ENCODE results near the gene BRF1.

The BRF1 gene

GRCh38 chr14:105216490-105217247 lies 84.1 kb downstream of the BRF1 start:
- TF ChIP-seq CTCF (IDR thresholded peaks at IDR 0.05; ENCODE audit: extremely low read depth, insufficient read depth, missing control alignments): no peak

GRCh38 chr14:105215602-105216001 lies 85.2 kb downstream of the BRF1 start:
- in situ Hi-C loops (cut with MboI; ENCODE audit: low pct_unique_long_range_greater_than_20kb, low sequenced_read_pairs, unreplicated experiment): no loop called here
- no peak for DNase-seq (ENCODE audit: low spot score)
- no peak for TF ChIP-seq CTCF (IDR thresholded peaks at IDR 0.05; ENCODE audit: extremely low read depth, insufficient read depth, missing control alignments)

More at GRCh38 chr14:105216490-105217247, 84.1 kb downstream of the BRF1 start:
- DNase-seq (ENCODE audit: low spot score): no peak
- in situ Hi-C loops (cut with MboI; ENCODE audit: low pct_unique_long_range_greater_than_20kb, low sequenced_read_pairs, unreplicated experiment): no loop called here

- in situ Hi-C loops (cut with MboI; ENCODE audit: low pct_unique_long_range_greater_than_20kb, low sequenced_read_pairs, unreplicated experiment): no loop called here
- TF ChIP-seq CTCF (IDR thresholded peaks at IDR 0.05; ENCODE audit: extremely low read depth, insufficient read depth, missing control alignments): no peak
- no peak for DNase-seq (ENCODE audit: low spot score)
Observed at GRCh38 chr14:105214324-105214915, 86.4 kb downstream of the BRF1 start.

GRCh38 chr14:105213361-105213760 lies 87.4 kb downstream of the BRF1 start:
- no peak for TF ChIP-seq CTCF (IDR thresholded peaks at IDR 0.05; ENCODE audit: extremely low read depth, insufficient read depth, missing control alignments)
- DNase-seq (ENCODE audit: low spot score): no peak
- in situ Hi-C loops (cut with MboI; ENCODE audit: low pct_unique_long_range_greater_than_20kb, low sequenced_read_pairs, unreplicated experiment): no loop called here

GRCh38 chr14:105212541-105213300 lies 88.1 kb downstream of the BRF1 start:
- DNase-seq (ENCODE audit: low spot score): no peak
- TF ChIP-seq CTCF (IDR thresholded peaks at IDR 0.05; ENCODE audit: extremely low read depth, insufficient read depth, missing control alignments): no peak
- in situ Hi-C loops (cut with MboI; ENCODE audit: low pct_unique_long_range_greater_than_20kb, low sequenced_read_pairs, unreplicated experiment): no loop called here

GRCh38 chr14:105211758-105212089 lies 89.1 kb downstream of the BRF1 start:
- in situ Hi-C loops (cut with MboI; ENCODE audit: low pct_unique_long_range_greater_than_20kb, low sequenced_read_pairs, unreplicated experiment): no loop called here
- DNase-seq (ENCODE audit: low spot score): no peak
- no peak for TF ChIP-seq CTCF (IDR thresholded peaks at IDR 0.05; ENCODE audit: extremely low read depth, insufficient read depth, missing control alignments)

All from GM13977 (cell line).